SU-DHL-6 (cell line): ENCODE measurements around the gene SYNJ1.

Experiments
- H2AFZ ChIP-seq: fragments of 200-600 bp; sonication (generic); 2 replicates; pipeline ENCODE4 v1.6.1; 2014; ENCODE audit warnings: low read depth, mild to moderate bottlenecking, moderate library complexity, mixed read lengths, antibody characterized with exemption, low read length; ENCODE audit not compliant: severe bottlenecking
- H3F3A ChIP-seq: fragments of 200-600 bp; shearing (Covaris generic); 2 replicates; pipeline ENCODE4 v1.6.0; 2016; ENCODE audit warnings: antibody characterized with exemption, mild to moderate bottlenecking; ENCODE audit not compliant: insufficient read depth
- H3K27ac ChIP-seq: fragments of 200-600 bp; sonication (generic); 2 replicates; pipeline ENCODE4 v1.5.1; 2016; ENCODE audit warnings: low read depth, mild to moderate bottlenecking, low read length, moderate library complexity, mixed read lengths
- H3K27me3 ChIP-seq: fragments of 200-600 bp; sonication (generic), shearing (Covaris generic); 2 replicates; pipeline ENCODE4 v1.6.0; 2014; ENCODE audit warnings: mild to moderate bottlenecking, low read length
- H3K36me3 ChIP-seq: fragments of 200-600 bp; sonication (generic); 2 replicates; pipeline ENCODE4 v1.6.1; 2014; ENCODE audit warnings: mild to moderate bottlenecking, low read length, mixed read lengths
- H3K4me2 ChIP-seq: fragments of 300-600, 200-600 bp; shearing (Covaris generic), sonication (generic); 2 replicates; pipeline ENCODE4 v1.6.0; 2014; ENCODE audit warnings: low read length, low read depth, mild to moderate bottlenecking; ENCODE audit not compliant: poor library complexity, severe bottlenecking
- H3K4me3 ChIP-seq: fragments of 200-600 bp; sonication (generic); 2 replicates; pipeline ENCODE4 v1.5.1; 2014; ENCODE audit warnings: antibody characterized with exemption, low read length, mild to moderate bottlenecking, mixed read lengths; ENCODE audit not compliant: insufficient read depth, poor library complexity, severe bottlenecking
- H3K79me2 ChIP-seq: fragments of 200-600 bp; sonication (generic); 2 replicates; pipeline ENCODE4 v1.6.1; 2014; ENCODE audit warnings: mild to moderate bottlenecking, low read length, moderate library complexity; ENCODE audit not compliant: insufficient read depth
- H3K9ac ChIP-seq: fragments of 200-600 bp; sonication (generic); 2 replicates; pipeline ENCODE4 v1.7.0; 2014; ENCODE audit warnings: mild to moderate bottlenecking, low read length
- H3K9me2 ChIP-seq: fragments of 200-600 bp; sonication (generic); replicated peaks from 2 replicates; pipeline ENCODE4 v1.6.1; 2014; ENCODE audit warnings: low read length; ENCODE audit not compliant: insufficient read depth
- H3K9me3 ChIP-seq: fragments of 200-600 bp; sonication (generic); 2 replicates; pipeline ENCODE4 v1.6.1; 2014; ENCODE audit warnings: low read length, mixed read lengths; ENCODE audit not compliant: insufficient read depth
- H4K20me1 ChIP-seq: fragments of 200-600 bp; sonication (generic); 2 replicates; pipeline ENCODE4 v1.6.1; 2014; ENCODE audit warnings: low read depth, mild to moderate bottlenecking, antibody characterized with exemption, low read length, moderate library complexity, mixed read lengths
- CTCF ChIP-seq: fragments of 200-600 bp; sonication (generic); IDR thresholded peaks from one replicate; pipeline ENCODE4 v1.5.1; 2017; ENCODE audit warnings: antibody characterized with exemption, mild to moderate bottlenecking, low read length, moderate library complexity; ENCODE audit not compliant: insufficient read depth, poor library complexity, severe bottlenecking
- EZH2phosphoT487 ChIP-seq: fragments of 200-600 bp; sonication (generic), shearing (Covaris generic); conservative IDR thresholded peaks from 2 replicates; pipeline ENCODE4 v1.6.1; 2018; ENCODE audit warnings: mild to moderate bottlenecking, antibody characterized with exemption, low read length, moderate library complexity, mixed read lengths

Gene SYNJ1

GRCh38 chr21:32705901-32706300 is 21.9 kb downstream of the SYNJ1 start:
- no peak overlapping the region for H2AFZ ChIP-seq
- no peaks in the 10 kb centered on the region for H3K27me3 ChIP-seq
- no peaks in the 10 kb centered on the region for H3K9me2 ChIP-seq
- no peaks in the 10 kb centered on the region for H3K79me2 ChIP-seq
- no peaks in the 10 kb centered on the region for H3K36me3 ChIP-seq
- TF ChIP-seq EZH2phosphoT487 = no peak
- no peak for TF ChIP-seq CTCF
- H3F3A ChIP-seq = 0 out of 2 replicates have a peak, but pooled peaks cover 2% of the 10 kb centered on the region
- no peaks in the 10 kb centered on the region for H3K9me3 ChIP-seq
- no peak overlapping the region for H3K4me2 ChIP-seq
- H3K4me3 ChIP-seq = no peak overlapping the region
- no peak overlapping the region for H3K9ac ChIP-seq
- no peak overlapping the region for H3K27ac ChIP-seq
- peaks cover 20% of the 10 kb centered on the region for H4K20me1 ChIP-seq

- Histone ChIP-seq H3K27ac (no peak overlapping the region), H3K9me3 (no peaks in the 10 kb centered on the region), H3K4me3 (no peak overlapping the region), H3K27me3 (no peaks in the 10 kb centered on the region), H3K9ac (no peak overlapping the region), H3K79me2 (no peaks in the 10 kb centered on the region), H3K9me2 (no peaks in the 10 kb centered on the region), H3K36me3 (no peaks in the 10 kb centered on the region), H3K4me2 (no peak overlapping the region), H4K20me1 (peaks cover 14% of the 10 kb centered on the region), H2AFZ (no peak overlapping the region), H3F3A (0 out of 2 replicates have a peak, but pooled peaks cover under 1% of the 10 kb centered on the region)
- no peak for TF ChIP-seq EZH2phosphoT487
- TF ChIP-seq CTCF = no peak
These were observed 22.7 kb downstream of the SYNJ1 start for GRCh38 chr21:32705139-32705538.

GRCh38 chr21:32702702-32703101 is 25.1 kb downstream of the SYNJ1 start:
- Histone ChIP-seq H3K9ac (no peak overlapping the region), H3K9me2 (no peaks in the 10 kb centered on the region), H3K4me3 (no peak overlapping the region), H3F3A (no peaks in the 10 kb centered on the region), H3K79me2 (no peaks in the 10 kb centered on the region), H3K27ac (no peak overlapping the region), H4K20me1 (peaks cover 14% of the 10 kb centered on the region), H3K27me3 (no peaks in the 10 kb centered on the region), H3K9me3 (no peaks in the 10 kb centered on the region), H3K4me2 (no peak overlapping the region), H3K36me3 (no peaks in the 10 kb centered on the region), H2AFZ (no peak overlapping the region)
- no peak for TF ChIP-seq EZH2phosphoT487

- H4K20me1 ChIP-seq = peaks cover 6% of the 10 kb centered on the region; the same call in 1 of the 2 replicates
- TF ChIP-seq CTCF = no peak
- TF ChIP-seq EZH2phosphoT487 = no peak
- no peaks in the 10 kb centered on the region for H3K27me3 ChIP-seq
- no peak overlapping the region for H2AFZ ChIP-seq
- H3K4me2 ChIP-seq = no peak overlapping the region
- H3K27ac ChIP-seq = no peak overlapping the region
- no peaks in the 10 kb centered on the region for H3K36me3 ChIP-seq
- no peaks in the 10 kb centered on the region; the same call in 1 of the 2 replicates for H3F3A ChIP-seq
- H3K9me3 ChIP-seq = no peaks in the 10 kb centered on the region
- no peaks in the 10 kb centered on the region for H3K9me2 ChIP-seq
- H3K4me3 ChIP-seq = no peak overlapping the region
- no peaks in the 10 kb centered on the region for H3K79me2 ChIP-seq
- H3K9ac ChIP-seq = no peak overlapping the region
These were observed 28.7 kb downstream of the SYNJ1 start for GRCh38 chr21:32698971-32699693.
